Islet of Langerhans (tissue), 1 donor: ENCODE data around the gene COG4.
A peak's percentile ranks its signal among the peaks of the same experiment; 100 is the strongest.
"Not testable (repeated sequence)": the region's sequence is repeated elsewhere in the genome, so short reads cannot be mapped to it uniquely, and the experiment has no call there.

ENCODE experiments used
- FAIRE-seq: peaks from one replicate; lab custom pipeline; 2011; peaks lifted over from hg19 to GRCh38; lab: Jason Lieb, UNC

Gene COG4

GRCh38 chr16:70523076-70523742, at the start of gene COG4:
COG4 (minus strand) TSS chr16:70523554; CDS start chr16:70523543, 11 bp downstream.
- peak; percentile 82 for FAIRE-seq

- no peak for FAIRE-seq
Observed at GRCh38 chr16:70572926-70573270, 49.5 kb upstream of the COG4 start.

GRCh38 chr16:70572050-70572925, 48.9 kb upstream of the COG4 start:
- FAIRE-seq = no peak

GRCh38 chr16:70571623-70572022, 48.3 kb upstream of the COG4 start:
- FAIRE-seq = no peak

- no peak for FAIRE-seq
Observed at GRCh38 chr16:70570967-70571570, 47.7 kb upstream of the COG4 start.

- FAIRE-seq = no peak
Observed at GRCh38 chr16:70569752-70570151, 46.4 kb upstream of the COG4 start.

GRCh38 chr16:70568601-70569237, 45.4 kb upstream of the COG4 start:
- FAIRE-seq = no peak

- no peak for FAIRE-seq
Observed at GRCh38 chr16:70565053-70565452, 41.7 kb upstream of the COG4 start.

GRCh38 chr16:70563636-70564035, 40.3 kb upstream of the COG4 start:
- FAIRE-seq = no peak

- no peak for FAIRE-seq
Observed at GRCh38 chr16:70561623-70562022, 38.3 kb upstream of the COG4 start.

GRCh38 chr16:70556063-70556462, 32.7 kb upstream of the COG4 start:
- FAIRE-seq = no peak

GRCh38 chr16:70553645-70554044, 30.3 kb upstream of the COG4 start:
- FAIRE-seq = no peak

GRCh38 chr16:70552675-70553074, 29.3 kb upstream of the COG4 start:
- no peak for FAIRE-seq

GRCh38 chr16:70551788-70552187, 28.4 kb upstream of the COG4 start:
- no peak for FAIRE-seq

- FAIRE-seq = no peak
Observed at GRCh38 chr16:70550082-70550481, 26.7 kb upstream of the COG4 start.

GRCh38 chr16:70548936-70549335, 25.6 kb upstream of the COG4 start:
- no peak for FAIRE-seq

- no peak for FAIRE-seq
Observed at GRCh38 chr16:70544548-70544947, 21.2 kb upstream of the COG4 start.

GRCh38 chr16:70540994-70541393, 17.6 kb upstream of the COG4 start:
- no peak for FAIRE-seq

GRCh38 chr16:70534971-70535370, 11.6 kb upstream of the COG4 start:
- FAIRE-seq = no peak

- not testable (repeated sequence) for FAIRE-seq
Observed at GRCh38 chr16:70529954-70530353, 6.6 kb upstream of the COG4 start.

GRCh38 chr16:70529051-70529777, 5.9 kb upstream of the COG4 start:
- FAIRE-seq = peak; percentile 82
